Measurements from ENCODE around the gene PEDS1. TPM values are rescaled to one million over a fixed set of nuclear protein-coding genes. Genes with fewer than 3 reads are reported as not detected.

Gene PEDS1
- total and polyA plus RNA-seq, 2 of the 13 experiments (the other 11 are each of a cell fraction or from before 2014, with no cell fraction given) = 30.5 to 93.9 TPM

- TF ChIP-seq IRX3 (CRISPR knock-in tag; IDR thresholded peaks at IDR 0.05; ENCODE audit: borderline replicate concordance, low read depth) (no peak), PRPF4 (IDR thresholded peaks at IDR 0.05; ENCODE audit: low read depth, low read length, poor library complexity, severe bottlenecking) (no peak), ZNF780A (CRISPR knock-in tag; IDR thresholded peaks at IDR 0.05) (no peak), THAP7 (CRISPR knock-in tag; IDR thresholded peaks at IDR 0.05) (no peak), SMARCE1 (IDR thresholded peaks at IDR 0.05; ENCODE audit: borderline replicate concordance) (no peak), RERE (CRISPR knock-in tag; IDR thresholded peaks at IDR 0.05; ENCODE audit: low read depth) (no peak), ZNF773 (CRISPR knock-in tag; IDR thresholded peaks at IDR 0.05; ENCODE audit: borderline replicate concordance) (no peak; the same call in 1 of the 2 replicates), SETDB1 (CRISPR knock-in tag; IDR thresholded peaks at IDR 0.05; ENCODE audit: borderline replicate concordance) (no peak), BCL6 (CRISPR knock-in tag; IDR thresholded peaks at IDR 0.05) (peak; percentile 49; the same call in 1 of the 2 replicates), MYNN (CRISPR knock-in tag; IDR thresholded peaks at IDR 0.05; ENCODE audit: low read depth) (no peak), ZKSCAN1 (IDR thresholded peaks at IDR 0.05; ENCODE audit: low read length) (peak; percentile 59; the same call in 1 of the 2 replicates), ATF6 (CRISPR knock-in tag; conservative IDR thresholded peaks at IDR 0.05) (peak; percentile 71; the same call in 1 of the 2 replicates), FIP1L1 (IDR thresholded peaks at IDR 0.05; ENCODE audit: borderline replicate concordance, insufficient read depth, low read depth, low read length) (no peak), ZNF207 (IDR thresholded peaks at IDR 0.05; ENCODE audit: borderline replicate concordance) (no peak), MEIS1 (CRISPR knock-in tag; IDR thresholded peaks at IDR 0.05; ENCODE audit: borderline replicate concordance) (0 out of 2 replicates have a peak, but pooled peaks have one; percentile 39), UBTF (CRISPR knock-in tag; IDR thresholded peaks at IDR 0.05) (peak; percentile 29; the same call in 1 of the 2 replicates), CREB1 (IDR thresholded peaks at IDR 0.05) (no peak), CREB1 (CRISPR knock-in tag; IDR thresholded peaks at IDR 0.05) (no peak), MED8 (CRISPR knock-in tag; IDR thresholded peaks at IDR 0.05; ENCODE audit: insufficient replicate concordance) (no peak)
These were observed 32.8 kb upstream of the PEDS1 start (continued) for GRCh38 chr20:50186151-50186885.

Measured in HepG2 (cell line).